ENCODE measurements around the gene GTF3A.

- TF ChIP-seq CTCF (conservative IDR thresholded peaks at IDR 0.05; ENCODE audit: low read depth in 2 of 2) (no peak), EZH2phosphoT487 (IDR thresholded peaks at IDR 0.05; ENCODE audit: unreplicated experiment) (no peak)
Observed at GRCh38 chr13:27437126-27437525, 12.7 kb downstream of the GTF3A start.

All from GM23338 (cell line).